ENCODE results near the gene ANKS6.

ANKS6 gene

DNA sequence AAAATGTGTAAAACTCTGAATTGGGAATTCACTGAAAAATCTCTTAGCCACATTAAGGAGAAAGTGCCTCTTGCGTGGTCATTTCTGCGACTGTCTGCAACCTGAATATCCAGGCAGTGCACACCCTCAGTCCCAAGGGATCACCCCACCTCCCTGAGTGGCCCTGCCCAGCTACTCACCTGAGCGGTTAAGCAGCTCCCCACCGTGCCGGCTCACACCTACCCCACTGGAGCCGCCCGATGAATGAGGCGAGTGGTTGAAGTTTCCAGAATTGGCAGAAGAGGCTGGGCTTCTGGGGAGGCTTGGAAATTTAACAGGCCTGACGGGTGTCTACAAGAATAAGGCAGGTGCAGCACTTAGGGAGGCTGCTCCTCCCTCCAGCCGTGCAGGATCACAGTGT is 25.6 kb downstream of the ANKS6 start:
- no peak for DNase-seq

DNA sequence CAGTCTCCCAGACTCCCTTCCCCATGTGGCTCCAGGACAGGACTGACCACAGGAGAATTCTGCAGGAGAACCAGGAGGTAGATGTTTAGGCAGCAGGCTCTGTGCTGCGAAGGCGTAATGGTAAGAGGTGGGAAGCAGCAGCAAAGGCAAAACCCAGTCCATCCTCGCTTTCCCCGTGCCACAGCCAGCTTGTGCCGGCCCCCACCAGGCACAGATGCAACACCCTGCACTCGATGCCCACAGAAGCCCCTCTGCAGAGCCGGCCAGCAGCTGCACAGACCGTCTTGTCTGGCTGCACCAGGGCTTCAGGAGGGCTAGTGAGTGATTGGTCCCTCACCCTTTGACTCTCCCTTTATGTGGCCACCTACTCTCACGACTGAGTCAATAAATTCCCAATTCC is 28.0 kb downstream of the ANKS6 start:
- DNase-seq = no peak

DNA sequence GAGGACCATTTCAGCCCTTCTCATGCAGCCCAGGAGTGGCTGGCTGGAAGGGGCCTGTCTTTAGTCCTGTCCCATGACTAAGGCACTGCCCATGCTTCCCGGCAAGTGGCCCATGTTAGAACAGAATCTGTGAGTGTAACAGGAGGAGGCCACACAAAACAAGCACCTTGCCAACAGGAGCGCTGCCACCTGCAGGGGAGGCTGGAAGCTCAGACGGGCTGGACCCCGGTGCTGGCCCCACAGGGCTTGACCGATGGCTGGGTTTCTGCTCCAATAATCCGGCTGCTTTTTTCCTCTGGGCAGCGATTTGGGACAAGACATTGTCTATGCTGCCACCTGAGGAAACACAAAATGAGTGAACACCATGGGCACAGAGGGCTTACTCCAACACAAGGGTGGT is 28.4 kb downstream of the ANKS6 start:
- no peak for DNase-seq

DNA sequence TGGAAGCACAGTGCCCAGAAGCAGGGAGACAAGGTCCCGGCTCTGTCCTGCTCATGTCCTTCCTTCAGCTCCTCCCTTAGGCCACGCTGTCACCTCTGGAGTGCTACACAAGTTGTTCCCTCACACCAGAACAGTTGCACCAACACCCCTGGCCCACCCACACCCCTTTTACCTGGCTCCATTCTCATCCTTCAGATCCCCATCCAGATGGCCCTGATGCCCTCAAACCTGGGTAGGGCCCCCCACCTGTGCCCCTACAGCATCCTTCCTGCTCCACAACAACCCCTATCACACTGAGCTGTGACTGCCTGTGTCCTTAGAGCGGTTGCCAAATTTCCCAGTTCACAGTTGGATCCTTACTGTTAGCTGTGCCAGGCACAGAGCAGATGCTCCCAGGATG is 29.2 kb downstream of the ANKS6 start:
- DNase-seq = no peak

DNA sequence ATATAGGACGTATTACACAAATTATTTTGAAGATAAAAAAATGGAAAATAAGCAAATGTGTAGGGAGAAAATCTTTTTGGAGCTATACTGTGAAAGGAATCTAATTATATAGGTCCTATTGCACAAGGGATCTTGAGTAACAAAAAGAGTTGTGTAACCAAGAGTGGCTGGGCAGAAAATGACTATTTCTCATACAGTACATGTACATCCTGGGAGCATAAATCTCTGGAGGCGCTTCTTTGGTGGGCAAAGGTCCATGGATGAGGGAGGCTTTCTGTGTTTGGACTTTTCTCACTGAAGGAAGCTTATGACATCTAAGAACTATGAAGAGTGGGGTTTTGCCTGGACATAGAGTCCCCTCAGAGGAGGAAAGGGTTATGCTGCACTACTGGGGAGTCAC is 29.8 kb downstream of the ANKS6 start:
- DNase-seq = no peak

DNA sequence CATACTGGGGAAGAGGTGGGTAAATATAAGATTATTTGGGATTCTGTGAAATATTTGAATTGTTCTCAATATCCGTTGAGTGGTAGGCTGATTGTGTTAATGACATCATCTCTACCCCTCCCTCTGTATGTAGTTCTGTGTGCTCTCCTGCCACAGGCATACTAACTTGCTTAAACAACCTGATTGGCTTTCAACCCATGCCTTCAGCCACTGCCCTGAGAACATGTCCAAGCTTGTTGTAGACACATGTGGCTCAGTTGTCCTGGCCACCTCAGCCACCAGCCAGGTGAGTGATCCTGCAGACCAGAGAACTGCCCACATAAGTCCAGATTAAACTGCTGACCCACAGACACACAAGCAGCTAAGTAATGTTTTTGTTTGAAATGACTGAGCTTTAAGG is 31.1 kb downstream of the ANKS6 start:
- DNase-seq = no peak

DNA sequence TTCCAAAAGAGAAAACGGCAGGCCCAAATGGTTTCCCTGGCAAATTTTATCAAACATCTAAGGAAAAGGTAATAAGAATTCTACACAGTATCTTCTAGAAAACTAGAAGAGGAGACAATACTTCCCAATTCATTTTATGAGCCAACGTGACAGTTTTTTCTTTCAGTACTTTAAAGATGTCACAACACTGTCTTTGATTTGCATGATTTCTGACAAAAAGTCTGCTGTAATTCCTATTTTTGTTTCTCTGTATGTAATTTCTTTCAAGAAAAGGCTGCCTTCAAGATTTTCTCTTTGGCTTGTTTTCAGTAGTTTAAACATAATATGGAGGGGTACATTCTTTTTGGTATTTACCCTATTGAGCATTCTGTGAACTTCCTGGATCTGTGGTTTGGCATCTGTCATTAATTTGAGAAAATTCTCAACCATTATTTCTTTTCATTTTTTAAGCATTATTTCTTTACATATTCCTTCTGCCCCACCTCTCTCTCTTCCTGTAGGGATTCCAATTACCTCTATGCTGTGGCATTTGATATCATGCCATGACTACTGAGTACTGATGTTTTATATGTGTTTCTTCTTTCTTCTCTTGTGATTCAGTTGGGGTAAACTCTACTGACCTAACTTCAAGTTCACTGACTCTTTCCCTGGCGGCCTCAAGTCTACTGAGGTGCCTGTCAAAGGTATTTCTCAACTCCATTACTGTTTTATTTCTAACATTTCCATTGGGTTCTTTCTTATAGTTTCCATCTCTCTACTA is 32.2 kb downstream of the ANKS6 start:
- DNase-seq = no peak

DNA sequence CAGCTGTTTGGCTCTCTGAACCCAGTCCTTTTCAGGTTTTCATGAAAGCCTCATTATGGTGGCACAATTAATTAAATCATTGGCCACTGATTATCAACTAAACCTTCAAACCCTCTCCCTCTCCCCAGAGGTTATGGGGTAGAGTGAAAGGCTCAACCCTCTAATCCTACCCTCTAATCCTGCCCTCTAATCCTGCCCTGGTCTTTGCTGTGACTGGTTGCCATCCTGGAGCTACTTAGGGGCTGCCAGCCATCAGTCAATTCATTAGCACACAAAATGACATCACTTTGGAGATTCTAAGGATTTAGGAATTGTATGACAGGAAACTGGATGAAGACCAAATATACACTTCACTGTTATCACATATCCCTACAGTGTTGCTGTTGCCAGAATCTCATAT is 36.1 kb downstream of the ANKS6 start:
- DNase-seq = no peak

DNA sequence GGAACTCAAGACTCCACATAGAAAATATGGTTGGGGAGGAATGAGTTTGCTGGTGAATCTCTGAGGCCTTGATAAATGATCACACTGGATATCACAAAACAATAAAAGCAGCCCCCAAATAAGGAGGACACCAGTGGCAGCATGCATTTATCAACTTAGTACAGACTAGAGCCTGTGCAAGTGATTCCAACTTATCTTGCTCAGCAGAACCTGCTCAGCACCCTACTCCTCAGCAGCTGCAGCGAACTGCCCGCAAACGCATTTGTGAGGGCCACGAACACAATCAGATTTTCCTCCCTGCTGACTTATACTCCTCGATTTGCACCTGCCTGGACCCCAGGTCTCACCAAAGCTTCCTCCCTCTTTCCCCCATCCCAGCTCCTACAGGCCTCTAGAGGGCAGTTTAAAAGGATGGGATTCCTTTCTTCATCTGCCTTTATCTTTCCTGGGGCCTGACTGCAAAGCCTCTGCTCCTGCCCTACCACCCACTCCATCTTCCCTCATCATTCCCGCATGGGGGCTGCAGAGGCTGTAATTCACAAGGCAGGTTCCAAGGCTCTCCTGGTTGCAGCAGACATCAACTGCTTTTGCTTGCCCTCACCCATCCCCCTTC is 41.2 kb downstream of the ANKS6 start:
- no peak for DNase-seq

DNA sequence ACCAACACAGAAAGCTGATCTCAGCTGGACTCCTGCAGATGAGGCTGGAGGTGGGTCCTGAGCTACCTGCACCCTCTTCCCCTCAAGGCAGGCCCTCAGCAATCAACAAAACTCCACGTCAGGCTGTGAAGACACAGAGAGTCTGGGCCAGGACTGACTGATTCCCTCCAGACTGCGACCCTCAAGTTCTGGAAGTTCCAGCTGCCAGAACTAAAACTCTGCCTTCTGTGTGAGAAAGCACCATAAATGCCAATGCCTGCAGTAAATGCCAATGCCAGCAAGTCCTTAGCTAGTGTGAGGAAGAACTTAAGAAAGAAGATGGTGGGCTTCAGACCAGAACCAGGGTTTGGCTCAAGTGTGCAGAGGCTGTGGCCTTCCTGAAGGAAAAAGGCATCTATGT is 45.1 kb downstream of the ANKS6 start:
- DNase-seq = no peak

DNA sequence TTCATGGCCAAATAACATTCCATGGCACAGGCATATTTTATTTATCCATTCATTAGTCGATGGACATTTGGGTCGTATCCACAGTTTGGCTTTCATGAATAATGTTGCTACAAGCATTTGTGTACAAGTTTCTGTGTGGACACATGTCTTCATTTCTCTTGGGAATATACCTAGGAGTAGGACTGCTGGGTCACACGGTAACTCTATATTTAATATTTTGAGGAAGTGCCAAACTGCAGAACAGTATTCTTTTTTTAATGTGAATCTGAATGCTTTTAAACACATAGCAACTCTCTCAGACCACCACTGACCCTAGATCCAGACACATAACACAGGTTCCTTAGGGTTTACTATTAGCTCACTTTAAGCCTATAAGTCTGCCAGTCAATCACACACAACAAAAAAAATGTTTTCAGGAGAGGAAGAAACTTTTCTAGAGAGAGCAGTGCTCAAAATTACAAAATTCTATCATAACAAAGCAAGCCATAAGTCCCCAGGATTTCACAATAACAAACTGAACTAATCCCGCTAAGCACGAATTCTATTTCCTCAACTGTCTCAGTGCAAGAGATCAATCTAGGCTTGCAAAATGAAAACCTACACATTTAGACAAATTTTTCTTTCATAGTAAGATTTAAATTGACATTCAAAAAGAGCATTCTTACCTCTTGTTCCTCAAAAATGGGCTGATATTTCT is 45.8 kb downstream of the ANKS6 start:
- no peak for DNase-seq

DNA sequence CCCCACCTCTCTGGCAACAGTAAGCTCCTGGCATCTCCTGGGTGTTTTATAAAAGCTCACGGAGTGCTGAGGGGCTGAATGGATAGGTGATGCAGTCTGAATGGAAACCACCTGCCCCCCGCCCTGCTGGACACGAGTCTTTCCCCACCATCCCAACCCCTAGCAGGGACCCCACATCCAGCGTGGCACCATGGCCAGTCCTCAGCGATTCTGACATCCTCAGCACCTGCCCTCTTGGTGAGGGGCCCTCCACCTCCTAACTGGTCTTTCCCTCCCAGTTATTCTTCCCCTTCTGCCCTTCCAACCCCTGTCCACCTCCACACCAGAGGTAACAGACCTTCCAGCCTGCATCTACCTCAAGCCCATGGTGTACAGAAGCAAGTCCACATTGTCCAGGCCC is 48.9 kb downstream of the ANKS6 start:
- DNase-seq = no peak

DNA sequence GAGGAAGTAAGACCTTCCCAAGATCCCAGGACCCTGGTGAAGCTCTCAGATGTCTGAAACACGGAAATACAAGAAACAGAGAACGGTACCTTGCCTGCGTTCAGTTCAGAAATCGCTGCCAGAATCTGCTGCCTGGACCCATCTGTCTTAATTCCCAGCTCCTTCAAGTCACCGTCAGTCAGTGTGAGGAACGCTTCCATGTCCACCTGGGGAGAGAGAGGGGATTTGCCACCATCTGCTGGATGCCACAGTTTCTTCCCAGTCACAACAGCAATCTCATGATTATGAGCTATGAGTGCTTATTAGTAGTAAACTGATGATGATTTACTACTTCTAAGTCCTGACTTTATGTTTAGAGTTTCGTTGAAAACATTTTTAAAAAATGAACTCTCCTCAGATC is 50.9 kb downstream of the ANKS6 start:
- no peak for DNase-seq

DNA sequence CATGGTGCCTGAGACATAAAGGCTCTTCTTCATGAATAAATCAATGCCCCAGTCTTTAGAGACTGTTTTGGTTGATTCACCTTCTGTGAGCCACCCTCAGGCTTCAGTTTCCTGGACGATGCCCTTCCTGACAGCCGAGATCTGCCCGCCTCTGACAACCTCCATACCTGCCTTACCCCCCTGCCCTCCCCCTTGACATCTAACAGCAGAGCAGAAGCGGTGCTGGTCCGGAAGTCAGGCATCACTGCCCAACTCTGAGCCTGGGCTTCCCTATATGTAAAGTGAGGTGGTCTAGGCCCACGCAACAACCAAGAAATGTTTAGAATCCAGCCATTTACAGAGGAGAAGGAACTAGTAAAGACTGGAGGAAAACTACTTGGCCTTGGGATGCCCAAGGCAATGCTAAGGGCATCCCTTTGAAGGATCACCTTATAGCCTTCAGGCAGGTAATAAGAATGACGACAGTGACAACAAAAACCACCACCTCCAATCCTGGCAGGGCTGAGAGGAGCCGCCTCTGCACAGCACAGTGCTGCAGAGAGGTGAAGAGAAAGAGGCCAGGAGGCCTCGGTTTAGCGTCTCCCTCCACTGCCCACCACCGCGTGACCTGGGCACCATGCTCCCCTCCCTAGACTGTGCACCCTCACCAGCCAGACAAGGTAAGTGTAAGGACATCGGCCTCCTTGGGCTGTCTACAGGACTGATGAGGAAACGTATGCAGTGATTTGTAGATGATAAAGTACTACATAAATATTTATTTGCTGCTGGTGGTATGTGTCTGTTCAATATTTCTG is 52.3 kb downstream of the ANKS6 start:
- no peak for DNase-seq

DNA sequence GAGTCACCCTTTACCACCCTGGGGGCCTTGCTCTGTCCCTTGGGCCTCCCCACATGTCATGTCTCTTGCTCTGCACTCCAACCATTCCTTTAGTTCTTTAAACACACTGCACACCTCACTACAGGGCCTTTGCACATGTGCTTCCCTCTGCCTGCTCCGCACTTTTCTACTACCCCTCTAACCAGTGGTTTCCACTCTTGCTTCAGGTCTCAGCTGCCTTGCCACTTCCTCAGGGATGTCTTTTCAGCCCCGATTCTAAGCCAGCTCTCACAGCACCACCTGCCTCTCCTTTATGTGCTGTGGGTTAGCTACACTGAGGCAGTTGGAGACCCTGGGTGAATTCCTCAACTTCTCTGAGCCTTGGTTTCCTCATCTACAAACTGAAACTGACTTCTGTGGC is 53.0 kb downstream of the ANKS6 start:
- no peak for DNase-seq

DNA sequence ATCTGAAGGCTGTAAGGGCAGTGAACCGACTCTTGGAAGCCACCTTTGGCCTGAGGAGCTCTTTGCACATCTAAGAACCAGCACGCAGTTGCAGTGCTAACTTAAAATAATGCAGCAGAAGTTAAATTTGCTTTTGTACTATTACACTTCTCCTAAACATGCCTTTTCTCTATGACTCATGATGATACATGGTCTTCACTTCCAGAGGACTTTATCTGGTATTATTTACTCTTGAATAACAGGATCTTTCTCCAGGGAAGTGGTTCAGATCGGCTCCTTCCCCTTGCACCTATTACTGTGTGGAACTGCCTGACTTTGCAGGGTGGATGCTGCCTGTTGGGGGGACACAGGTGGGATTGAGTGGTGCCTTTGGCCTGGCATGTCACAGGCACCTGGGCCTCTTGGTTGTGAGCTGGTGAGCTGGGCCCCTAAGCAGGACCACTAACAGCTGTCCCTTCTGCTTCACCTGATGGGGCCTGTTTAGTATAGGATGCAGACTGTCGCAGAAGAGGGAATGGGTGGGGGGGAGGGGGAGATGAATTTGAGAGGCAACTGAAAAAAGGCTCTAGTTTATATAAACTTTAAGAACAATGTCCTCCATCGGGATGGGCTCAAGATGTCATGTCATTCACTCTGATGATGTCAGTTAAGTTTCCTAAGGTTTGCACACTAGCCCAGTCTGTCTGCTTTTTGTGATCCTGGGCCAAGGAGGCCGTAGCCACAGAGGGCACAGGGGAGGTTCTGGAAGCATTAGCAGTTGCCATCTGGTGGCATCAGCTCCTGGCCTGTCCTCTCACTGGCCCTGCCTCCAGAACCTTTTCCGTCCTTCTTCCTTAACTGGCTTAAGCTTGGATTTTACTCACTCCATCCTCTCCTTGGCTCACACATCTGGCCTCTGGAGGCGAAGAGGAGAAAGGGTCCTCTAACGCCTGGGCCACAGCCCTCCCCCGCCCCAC is 53.8 kb downstream of the ANKS6 start:
- no peak for DNase-seq

DNA sequence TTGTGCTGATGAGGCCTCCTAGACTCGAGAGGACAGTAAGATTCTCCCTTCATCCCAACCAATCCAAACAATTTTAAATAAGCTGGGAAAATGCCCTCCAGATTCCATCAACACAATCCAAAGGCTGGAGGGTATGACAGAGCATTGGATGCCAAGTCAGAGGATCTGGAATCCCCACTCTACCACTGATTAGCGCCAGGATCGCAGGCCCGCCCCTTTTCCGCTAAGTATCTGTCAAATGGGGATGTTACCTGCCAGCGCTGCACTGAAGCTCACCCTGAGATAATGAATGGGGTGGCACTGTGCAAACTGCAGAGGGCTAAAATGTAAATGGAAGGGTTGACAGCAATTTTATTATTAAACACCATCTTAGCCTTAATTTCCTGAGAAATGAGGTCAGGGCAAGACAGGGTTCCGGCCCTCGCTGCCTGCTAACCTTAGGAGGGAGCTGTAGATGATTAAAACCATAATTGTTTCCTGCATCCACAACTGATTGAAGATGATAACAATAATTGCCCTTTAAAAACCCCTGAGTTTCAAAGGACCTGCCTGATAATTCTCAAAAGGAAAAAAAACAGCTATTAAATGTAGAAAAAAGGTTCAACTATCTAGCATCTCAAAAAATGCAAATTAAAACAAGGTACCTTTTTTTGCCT is 56.0 kb downstream of the ANKS6 start:
- no peak for DNase-seq

DNA sequence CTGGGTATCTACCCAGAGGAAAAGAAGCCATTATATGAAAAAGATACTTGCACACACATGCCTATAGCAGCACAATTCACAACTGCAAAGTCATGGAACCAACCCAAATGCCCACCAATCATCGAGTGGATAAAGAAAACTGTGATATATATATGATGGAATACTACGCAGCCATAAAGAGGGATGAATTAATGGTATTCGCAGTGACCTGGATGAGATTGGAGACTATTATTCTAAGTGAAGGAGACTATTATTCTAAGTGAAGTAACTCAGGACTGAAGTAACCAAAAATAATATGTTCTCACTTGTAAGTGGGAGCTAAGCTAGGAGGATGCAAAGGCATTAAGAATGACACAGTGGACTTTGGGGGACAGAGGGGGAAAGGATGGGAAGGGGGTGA is 57.6 kb downstream of the ANKS6 start:
- no peak for DNase-seq

DNA sequence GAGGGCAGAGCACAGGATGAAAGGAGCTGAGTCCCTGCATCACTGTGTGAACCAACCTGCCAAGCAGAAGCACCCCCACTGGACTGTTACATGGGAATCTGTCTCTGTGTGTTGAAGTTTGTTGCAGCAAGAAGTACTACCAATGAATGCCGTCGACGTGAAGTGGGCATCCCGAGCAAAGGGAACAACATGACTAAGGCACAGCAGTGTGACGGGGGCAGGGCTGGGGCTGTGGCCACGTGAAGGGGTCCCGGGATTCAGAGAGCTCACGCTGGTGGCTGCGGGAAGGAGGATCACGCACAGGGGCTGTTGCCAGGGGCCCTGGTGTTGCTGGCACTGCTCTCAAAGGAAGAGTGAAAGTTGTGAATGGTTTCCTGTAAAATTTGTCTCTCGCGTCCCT is 60.1 kb downstream of the ANKS6 start:
- no peak for DNase-seq

DNA sequence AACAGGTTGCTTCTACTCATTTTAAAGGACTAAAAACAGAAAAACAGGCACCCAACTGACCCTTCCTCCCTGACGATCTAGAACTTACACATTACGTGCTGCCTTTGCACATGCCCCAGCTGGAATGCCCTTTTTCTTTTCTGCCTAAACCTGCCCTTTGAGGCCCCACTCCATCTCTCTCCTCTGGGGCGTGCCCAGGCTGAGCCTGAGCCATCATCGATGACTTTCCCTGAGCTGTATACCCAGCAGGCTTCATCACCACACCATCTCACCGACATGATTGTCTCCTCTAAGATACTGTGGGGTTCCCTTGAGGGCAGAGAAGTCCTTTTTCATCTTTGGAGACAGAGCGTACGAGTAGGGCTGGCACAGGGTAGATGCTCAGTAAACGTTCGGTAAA is 63.6 kb downstream of the ANKS6 start:
- no peak for DNase-seq

DNA sequence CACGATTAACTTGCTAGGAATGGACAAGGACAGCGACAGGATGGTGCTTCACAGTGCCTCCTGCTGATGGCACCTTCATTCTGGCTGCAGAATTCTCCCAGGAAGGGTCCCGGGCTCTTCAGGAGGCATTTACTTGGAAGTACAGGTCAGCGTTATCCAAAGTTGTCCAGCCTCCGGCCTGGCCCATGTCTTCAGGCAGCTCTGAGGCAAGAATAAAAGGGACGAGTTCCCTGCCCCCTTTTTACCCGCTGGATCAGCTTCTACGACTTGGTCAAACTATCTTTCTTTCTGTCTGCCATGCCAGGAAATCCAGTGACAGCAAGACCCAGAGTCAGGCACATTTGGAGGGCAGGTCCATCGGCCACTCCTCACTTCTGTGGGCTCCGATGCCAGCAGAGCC is 64.3 kb downstream of the ANKS6 start:
- DNase-seq = no peak

DNA sequence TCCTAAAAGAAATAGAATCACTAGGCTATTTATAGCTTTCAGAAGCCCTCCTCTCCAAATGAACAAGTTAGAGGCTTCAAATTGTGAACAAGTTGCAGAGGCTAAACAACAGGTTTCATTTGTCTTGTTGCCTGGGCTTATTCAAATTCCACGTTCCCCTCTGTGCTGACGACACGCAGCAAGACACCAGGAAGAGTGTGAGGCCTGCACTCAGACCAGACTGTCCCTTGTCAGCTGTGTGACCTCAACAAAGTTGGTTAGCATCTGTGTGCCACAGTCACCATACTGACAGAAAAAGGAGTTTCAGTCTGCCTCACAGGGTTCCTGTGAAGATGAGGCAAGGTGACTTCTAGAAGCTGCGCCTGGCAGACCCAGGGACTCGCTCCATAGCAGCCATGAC is 65.5 kb downstream of the ANKS6 start:
- DNase-seq = no peak
